ENCODE measurements around the gene HSPG2. TPM values are rescaled to one million over a fixed set of nuclear protein-coding genes. Genes with fewer than 3 reads are reported as not detected.

Gene HSPG2
- total and polyA plus RNA-seq, 10 of the 15 experiments (the other 5 are each of a cell fraction or from before 2014, with no cell fraction given) = 0.30 to 3.4 (median 0.73) TPM; not detected in 2

- TF ChIP-seq RELB (IDR thresholded peaks at IDR 0.05; ENCODE audit: low read depth) = no peak
- no peak for TF ChIP-seq SRF (IDR thresholded peaks at IDR 0.05; ENCODE audit: low read depth in 2 of 2, low read length in 2 of 2)
- TF ChIP-seq KAT2A (conservative IDR thresholded peaks at IDR 0.05; ENCODE audit: control insufficient read depth, low read depth, low read length) = no peak
- TF ChIP-seq TCF12 (IDR thresholded peaks at IDR 0.05; ENCODE audit: low read depth, low read length) = no peak
- no peak for TF ChIP-seq EZH2 (IDR thresholded peaks at IDR 0.05; ENCODE audit: borderline replicate concordance, control insufficient read depth, low read depth, low read length)
- no peak for TF ChIP-seq FOXM1 (IDR thresholded peaks at IDR 0.05; ENCODE audit: low read depth, low read length)
- TF ChIP-seq KLF5 (IDR thresholded peaks at IDR 0.05; ENCODE audit: partially characterized antibody) = no peak
- no peak for TF ChIP-seq ATF7 (IDR thresholded peaks at IDR 0.05; ENCODE audit: low read depth)
Measured at GRCh38 chr1:21927533-21928237, 9.4 kb downstream of the HSPG2 start (continued).

GRCh38 chr1:21926814-21927532 is 10.1 kb downstream of the HSPG2 start:
- WGBS (ENCODE audit: insufficient coverage, insufficient replicate concordance, low lambda C conversion rate, missing lambda C conversion rate) = 30% methylated on average over 10 of the region's 11 CpGs
- BruUV-seq (replicated peaks) = no TSS peak
- ChIA-PET SMC1A (ENCODE audit: uncharacterized antibody, unreplicated experiment) (no interaction called here), POLR2A (interaction anchor here (0.7 kb wide), 1 partner anchor 28 kb away, joined by 3 read pairs; no protein-coding TSS in a partner anchor), RAD21 (ENCODE audit: unreplicated experiment) (no interaction called here), CTCF (no interaction called here)
- H3K9ac ChIP-seq (ENCODE audit: control insufficient read depth, insufficient read depth, low read length) = no peak overlapping the region
- H2AFZ ChIP-seq (ENCODE audit: control insufficient read depth, low read depth, low read length) = no peak overlapping the region
- H3K27me3 ChIP-seq (replicated peaks in 1 of 2; ENCODE audit: control insufficient read depth in 2 of 2, insufficient read depth in 2 of 2, low read length in 1 of 2) = no peaks in the 10 kb centered on the region; a peak in 1 of 4 replicates
- intact Hi-C loops (cut with micrococcal nuclease; ENCODE audit: unreplicated experiment) = no loop called here
- H3K27ac ChIP-seq (ENCODE audit: control insufficient read depth, insufficient read depth) = no peak overlapping the region
- no peaks in the 10 kb centered on the region for H3K36me3 ChIP-seq (ENCODE audit: control insufficient read depth in 2 of 2, insufficient read depth in 2 of 2, low read length in 1 of 2)
- in situ Hi-C loops (cut with MboI) = no loop called here
- FAIRE-seq (no peak), ATAC-seq (no peak), DNase-seq (ENCODE audit: low read depth, low spot score) (no peak)
- H3K4me1 ChIP-seq (ENCODE audit: control insufficient read depth, insufficient read depth, low read length) = no peaks in the 10 kb centered on the region
- no peak overlapping the region for H3K4me3 ChIP-seq
- H3K9me3 ChIP-seq (replicated peaks; ENCODE audit: control insufficient read depth, insufficient read depth, low read length) = no peaks in the 10 kb centered on the region
- H3K4me2 ChIP-seq (ENCODE audit: control insufficient read depth, insufficient read depth) = no peak overlapping the region
- H4K20me1 ChIP-seq (ENCODE audit: control insufficient read depth, insufficient read depth) = no peaks in the 10 kb centered on the region
- H3K79me2 ChIP-seq (ENCODE audit: control insufficient read depth, insufficient read depth, low read length) = no peaks in the 10 kb centered on the region
- no peak for TF ChIP-seq NRF1 (conservative IDR thresholded peaks at IDR 0.05; ENCODE audit: low read depth, low read length)
- no peak for TF ChIP-seq BCLAF1 (IDR thresholded peaks at IDR 0.05)
- no peak for TF ChIP-seq ZNF24 (IDR thresholded peaks at IDR 0.05)
- no peak for TF ChIP-seq RFX5 (IDR thresholded peaks at IDR 0.05; ENCODE audit: low read depth, low read length)
- TF ChIP-seq JUND (IDR thresholded peaks at IDR 0.05; ENCODE audit: low read depth, low read length) = no peak
- TF ChIP-seq EGR1 (IDR thresholded peaks at IDR 0.05; ENCODE audit: borderline replicate concordance in 1 of 2, low read depth in 2 of 2, low read length in 2 of 2) = no peak
- TF ChIP-seq MTA3 (IDR thresholded peaks at IDR 0.05; ENCODE audit: borderline replicate concordance, low read length) = no peak
- no peak for TF ChIP-seq TAF1 (IDR thresholded peaks at IDR 0.05; ENCODE audit: borderline replicate concordance, low read depth, low read length)

Data from GM12878 (cell line).